ENCODE measurements around the gene SLC12A9.

DNA sequence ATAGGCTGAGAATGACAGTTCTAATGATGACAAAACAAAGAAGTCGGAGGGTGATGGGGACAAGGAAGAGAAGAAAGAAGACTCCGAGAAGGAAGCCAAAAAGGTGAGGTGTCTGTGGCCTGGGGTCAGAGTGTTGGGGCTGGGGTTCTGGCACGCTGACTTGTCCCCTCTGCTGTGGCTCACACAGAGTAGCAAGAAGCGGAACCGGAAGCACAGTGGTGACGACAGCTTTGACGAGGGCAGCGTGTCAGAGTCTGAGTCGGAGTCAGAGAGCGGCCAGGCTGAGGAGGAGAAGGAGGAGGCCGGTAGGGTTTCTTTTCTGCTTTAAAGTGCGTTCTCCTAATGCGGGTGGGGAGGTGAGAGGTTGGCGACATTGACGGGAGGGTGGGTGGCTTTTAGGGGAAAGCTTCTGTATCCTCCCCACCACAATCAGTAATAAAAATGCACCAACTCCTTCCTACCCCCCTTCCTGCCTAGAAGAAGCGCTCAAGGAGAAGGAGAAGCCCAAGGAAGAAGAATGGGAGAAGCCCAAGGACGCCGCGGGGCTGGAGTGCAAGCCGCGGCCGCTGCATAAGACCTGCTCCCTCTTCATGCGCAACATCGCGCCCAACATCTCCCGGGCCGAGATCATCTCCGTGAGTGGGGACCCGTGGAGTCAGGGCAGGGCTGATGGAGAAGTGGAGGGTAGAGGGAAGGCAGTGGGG, 32.4 kb downstream of the SLC12A9 start:
- TF ChIP-seq EZH2 (IDR thresholded peaks at IDR 0.05) (no peak), POLR2AphosphoS5 (IDR thresholded peaks at IDR 0.05; ENCODE audit: low read depth, low read length) (no peak)
- TF ChIP-seq, protein P1, sequence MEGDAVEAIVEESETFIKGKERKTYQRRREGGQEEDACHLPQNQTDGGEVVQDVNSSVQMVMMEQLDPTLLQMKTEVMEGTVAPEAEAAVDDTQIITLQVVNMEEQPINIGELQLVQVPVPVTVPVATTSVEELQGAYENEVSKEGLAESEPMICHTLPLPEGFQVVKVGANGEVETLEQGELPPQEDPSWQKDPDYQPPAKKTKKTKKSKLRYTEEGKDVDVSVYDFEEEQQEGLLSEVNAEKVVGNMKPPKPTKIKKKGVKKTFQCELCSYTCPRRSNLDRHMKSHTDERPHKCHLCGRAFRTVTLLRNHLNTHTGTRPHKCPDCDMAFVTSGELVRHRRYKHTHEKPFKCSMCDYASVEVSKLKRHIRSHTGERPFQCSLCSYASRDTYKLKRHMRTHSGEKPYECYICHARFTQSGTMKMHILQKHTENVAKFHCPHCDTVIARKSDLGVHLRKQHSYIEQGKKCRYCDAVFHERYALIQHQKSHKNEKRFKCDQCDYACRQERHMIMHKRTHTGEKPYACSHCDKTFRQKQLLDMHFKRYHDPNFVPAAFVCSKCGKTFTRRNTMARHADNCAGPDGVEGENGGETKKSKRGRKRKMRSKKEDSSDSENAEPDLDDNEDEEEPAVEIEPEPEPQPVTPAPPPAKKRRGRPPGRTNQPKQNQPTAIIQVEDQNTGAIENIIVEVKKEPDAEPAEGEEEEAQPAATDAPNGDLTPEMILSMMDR (IDR thresholded peaks at IDR 0.05 in 2 of 3, conservative IDR thresholded peaks at IDR 0.05 in 1 of 3; ENCODE audit: borderline replicate concordance in 1 of 3, insufficient read depth in 1 of 3, low read depth in 2 of 3, low read length in 2 of 3) = no peak
- TF ChIP-seq, protein P2, sequence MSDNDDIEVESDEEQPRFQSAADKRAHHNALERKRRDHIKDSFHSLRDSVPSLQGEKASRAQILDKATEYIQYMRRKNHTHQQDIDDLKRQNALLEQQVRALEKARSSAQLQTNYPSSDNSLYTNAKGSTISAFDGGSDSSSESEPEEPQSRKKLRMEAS (IDR thresholded peaks at IDR 0.05) = no peak
